Skin epidermis (tissue), 12 donors: ENCODE measurements around the gene MSN.

ENCODE experiments used
- H3K27ac ChIP-seq, 21 experiments: fragments of 200-600 bp; sonication (generic) in 11 of 21; one replicate each; pipeline ENCODE4 v1.5.0; 2020; ENCODE audit warnings: mild to moderate bottlenecking in 3 of 21, inconsistent platforms in 2 of 21, moderate library complexity in 2 of 21
- H3K4me3 ChIP-seq, 7 experiments: fragments of 200-600 bp; sonication (generic) in 2 of 7; one replicate each; pipeline ENCODE4 v1.5.0; 2020; ENCODE audit warnings: inconsistent platforms in 2 of 7, mild to moderate bottlenecking in 2 of 7, moderate library complexity in 1 of 7

Gene MSN

GRCh38 chrX:65706041-65706828, 38.8 kb downstream of the MSN start:
- Histone ChIP-seq H3K4me3 (no peak overlapping the region), H3K27ac (peak overlapping the region in 18 of 21 experiments; percentile 14 to 84 (median 66))

GRCh38 chrX:65707151-65707550, 39.7 kb downstream of the MSN start:
- peak overlapping the region in 13 of 21 experiments; percentile 24 to 84 (median 71) for H3K27ac ChIP-seq
- H3K4me3 ChIP-seq = no peak overlapping the region

- Histone ChIP-seq H3K4me3 (no peak overlapping the region), H3K27ac (no peak overlapping the region)
These were observed 44.8 kb downstream of the MSN start for GRCh38 chrX:65712005-65712806.

GRCh38 chrX:65718538-65718937, 51.1 kb downstream of the MSN start:
- H3K27ac ChIP-seq = no peak overlapping the region
- no peak overlapping the region for H3K4me3 ChIP-seq

GRCh38 chrX:65720381-65720964, 53.0 kb downstream of the MSN start:
- Histone ChIP-seq H3K4me3 (no peak overlapping the region), H3K27ac (peak overlapping the region in 4 of 21 experiments; percentile 1 to 63 (median 12))

GRCh38 chrX:65723706-65724105, 56.3 kb downstream of the MSN start:
- H3K27ac ChIP-seq = peak overlapping the region in 7 of 21 experiments; percentile 9 to 64 (median 37)

GRCh38 chrX:65726715-65727114, 59.3 kb downstream of the MSN start:
- Histone ChIP-seq H3K4me3 (no peak overlapping the region), H3K27ac (no peak overlapping the region)

More at GRCh38 chrX:65723706-65724105, 56.3 kb downstream of the MSN start:
- H3K4me3 ChIP-seq = no peak overlapping the region

GRCh38 chrX:65731684-65732289, 64.3 kb downstream of the MSN start:
- Histone ChIP-seq H3K4me3 (no peak overlapping the region), H3K27ac (no peak overlapping the region)

- H3K4me3 ChIP-seq = no peak overlapping the region
These were observed 73.5 kb downstream of the MSN start for GRCh38 chrX:65740909-65741308.

GRCh38 chrX:65741823-65742222, 74.4 kb downstream of the MSN start:
- H3K4me3 ChIP-seq = no peak overlapping the region
- H3K27ac ChIP-seq = no peak overlapping the region

More at GRCh38 chrX:65740909-65741308, 73.5 kb downstream of the MSN start:
- H3K27ac ChIP-seq = no peak overlapping the region

GRCh38 chrX:65744965-65745364, 77.5 kb downstream of the MSN start:
- Histone ChIP-seq H3K27ac (no peak overlapping the region), H3K4me3 (no peak overlapping the region)

- no peak overlapping the region for H3K27ac ChIP-seq
- no peak overlapping the region for H3K4me3 ChIP-seq
These were observed 78.0 kb downstream of the MSN start for GRCh38 chrX:65745427-65745826.

GRCh38 chrX:65745992-65746391, 78.5 kb downstream of the MSN start:
- no peak overlapping the region for H3K4me3 ChIP-seq
- H3K27ac ChIP-seq = no peak overlapping the region

GRCh38 chrX:65750674-65751469, 83.4 kb downstream of the MSN start:
- Histone ChIP-seq H3K4me3 (no peak overlapping the region), H3K27ac (peak overlapping the region in 2 of 21 experiments; percentile 21 to 30)

- Histone ChIP-seq H3K27ac (peak overlapping the region in 1 of 21 experiments; percentile 30), H3K4me3 (no peak overlapping the region)
These were observed 84.1 kb downstream of the MSN start for GRCh38 chrX:65751519-65751918.

- H3K4me3 ChIP-seq = no peak overlapping the region
- no peak overlapping the region for H3K27ac ChIP-seq
These were observed 84.8 kb downstream of the MSN start for GRCh38 chrX:65752294-65752693.

GRCh38 chrX:65755786-65756185, 88.3 kb downstream of the MSN start:
- no peak overlapping the region for H3K27ac ChIP-seq

GRCh38 chrX:65757943-65758342, 90.5 kb downstream of the MSN start:
- Histone ChIP-seq H3K27ac (no peak overlapping the region), H3K4me3 (no peak overlapping the region)

More at GRCh38 chrX:65755786-65756185, 88.3 kb downstream of the MSN start:
- H3K4me3 ChIP-seq = no peak overlapping the region

- no peak overlapping the region for H3K4me3 ChIP-seq
- H3K27ac ChIP-seq = no peak overlapping the region
These were observed 91.1 kb downstream of the MSN start for GRCh38 chrX:65758505-65758904.
